Activated CD4-positive, alpha-beta T cell treated with anti-CD3 and anti-CD28 coated beads, Interleukin-2, Interleukin-6, amounts not matched to agents 100 ng/mL and 50 ng/mL, durations not matched to agents 16 hours and 8 hours (primary cell): ENCODE measurements around the gene TLL1.

Experiments
- DNase-seq: peaks from one replicate; pipeline ENCODE4 v3.0.0-alpha.2; 2020

TLL1 gene

GRCh38 chr4:166066936-166067335 is 193.9 kb downstream of the TLL1 start:
- DNase-seq = no peak

- no peak for DNase-seq
Measured at GRCh38 chr4:166067915-166068314, 194.9 kb downstream of the TLL1 start.

GRCh38 chr4:166073783-166074182 is 200.7 kb downstream of the TLL1 start:
- no peak for DNase-seq

- DNase-seq = no peak
Measured at GRCh38 chr4:166075599-166075998, 202.6 kb downstream of the TLL1 start.

GRCh38 chr4:166077782-166078181 is 204.7 kb downstream of the TLL1 start:
- DNase-seq = no peak

- DNase-seq = no peak
Measured at GRCh38 chr4:166078383-166078782, 205.3 kb downstream of the TLL1 start.

GRCh38 chr4:166078955-166079354 is 205.9 kb downstream of the TLL1 start:
- no peak for DNase-seq

GRCh38 chr4:166087569-166087968 is 214.5 kb downstream of the TLL1 start:
- DNase-seq = no peak

GRCh38 chr4:166088576-166088975 is 215.5 kb downstream of the TLL1 start:
- no peak for DNase-seq

- DNase-seq = no peak
Measured at GRCh38 chr4:166091146-166091545, 218.1 kb downstream of the TLL1 start.

GRCh38 chr4:166091912-166092510 is 219.0 kb downstream of the TLL1 start:
- peak; percentile 39 for DNase-seq

GRCh38 chr4:166092797-166093290 is 219.8 kb downstream of the TLL1 start:
- no peak for DNase-seq

GRCh38 chr4:166104623-166105022 is 231.6 kb downstream of the TLL1 start:
- no peak for DNase-seq

GRCh38 chr4:166121897-166122296 is 248.9 kb downstream of the TLL1 start:
- no peak for DNase-seq

GRCh38 chr4:166123546-166123945 is 250.5 kb downstream of the TLL1 start:
- DNase-seq = no peak

- no peak for DNase-seq
Measured at GRCh38 chr4:166128403-166128802, 255.4 kb downstream of the TLL1 start.

- DNase-seq = no peak
Measured at GRCh38 chr4:166134285-166134684, 261.2 kb downstream of the TLL1 start.

GRCh38 chr4:166140951-166141350 is 267.9 kb downstream of the TLL1 start:
- no peak for DNase-seq

GRCh38 chr4:166143227-166143626 is 270.2 kb downstream of the TLL1 start:
- peak; percentile 54 for DNase-seq

- no peak for DNase-seq
Measured at GRCh38 chr4:166144607-166145006, 271.6 kb downstream of the TLL1 start.

- no peak for DNase-seq
Measured at GRCh38 chr4:166146806-166147540, 273.9 kb downstream of the TLL1 start.
